Measurements from ENCODE around the gene MDN1. TPM values are rescaled to one million over a fixed set of nuclear protein-coding genes. Genes with fewer than 3 reads are reported as not detected.

The MDN1 gene
- total and polyA plus RNA-seq, 8 donors: 5.5 to 69.2 (median 17.7) TPM

GRCh38 chr6:89610149-89610642 is 209.4 kb downstream of the MDN1 start:
- intact Hi-C loops (cut with DNase I; ENCODE audit: low total_unique reads): loop anchor here (5.0 kb wide), 1 partner anchor 178 kb away; the partner anchor contains the start of gene ANKRD6

GRCh38 chr6:89605861-89606260 is 213.7 kb downstream of the MDN1 start:
- intact Hi-C loops (cut with DNase I; ENCODE audit: low total_unique reads): no loop called here
- Histone ChIP-seq H3K4me1 (no peaks in the 10 kb centered on the region), H3K27me3 (no peaks in the 10 kb centered on the region), H3K9me3 (no peaks in the 10 kb centered on the region), H3K27ac (no peak overlapping the region), H3K36me3 (peaks cover 0 to 13% (median 2%) of the 10 kb centered on the region in 4 donors), H3K4me3 (no peak overlapping the region)
- DNase-seq: peak in 1 of 2 donors; percentile 17
- TF ChIP-seq CTCF (IDR thresholded peaks at IDR 0.05): no peak
- WGBS, 5 donors: 83 to 94% (median 89%) methylated on average over 5 of the region's 5 CpGs

More at GRCh38 chr6:89610149-89610642, 209.4 kb downstream of the MDN1 start:
- no peak overlapping the region for H3K27ac ChIP-seq
- 39 to 49% (median 40%) methylated on average over 11 of the region's 11 CpGs for WGBS, 5 donors
- peaks cover 0 to 21% (median 2%) of the 10 kb centered on the region in 4 donors for H3K36me3 ChIP-seq
- no peaks in the 10 kb centered on the region for H3K27me3 ChIP-seq
- DNase-seq: peak; percentile 72 to 80
- no peaks in the 10 kb centered on the region for H3K9me3 ChIP-seq
- H3K4me3 ChIP-seq: no peak overlapping the region
- TF ChIP-seq EP300 (IDR thresholded peaks at IDR 0.05): no peak
- TF ChIP-seq CTCF (IDR thresholded peaks at IDR 0.05): peak in 5 of 7 experiments; percentile 25 to 88 (median 78)
- TF ChIP-seq POLR2A (IDR thresholded peaks at IDR 0.05): no peak
- H3K4me1 ChIP-seq: no peaks in the 10 kb centered on the region

GRCh38 chr6:89604653-89605052 is 214.9 kb downstream of the MDN1 start:
- TF ChIP-seq CTCF (IDR thresholded peaks at IDR 0.05) (no peak), POLR2AphosphoS5 (IDR thresholded peaks at IDR 0.05) (no peak), EP300 (IDR thresholded peaks at IDR 0.05) (no peak), POLR2A (IDR thresholded peaks at IDR 0.05) (no peak)
- intact Hi-C loops (cut with DNase I; ENCODE audit: low total_unique reads): no loop called here
- 73 to 84% (median 78%) methylated on average over 5 of the region's 5 CpGs for WGBS, 5 donors
- DNase-seq: no peak
- peaks cover 0 to 13% (median 2%) of the 10 kb centered on the region in 4 donors for H3K36me3 ChIP-seq
- no peaks in the 10 kb centered on the region for H3K4me1 ChIP-seq
- H3K4me3 ChIP-seq: no peak overlapping the region
- H3K27ac ChIP-seq: no peak overlapping the region
- no peaks in the 10 kb centered on the region for H3K9me3 ChIP-seq
- H3K27me3 ChIP-seq: no peaks in the 10 kb centered on the region

- whole genome bisulfite sequencing, 5 donors: 92 to 95% (median 94%) methylated on average over 4 to 6 of the region's 6 CpGs
- no peak overlapping the region for H3K4me3 ChIP-seq
- H3K4me1 ChIP-seq: no peaks in the 10 kb centered on the region
- no peaks in the 10 kb centered on the region for H3K9me3 ChIP-seq
- no peak for TF ChIP-seq EP300 (IDR thresholded peaks at IDR 0.05)
- TF ChIP-seq CTCF (IDR thresholded peaks at IDR 0.05): no peak
- no peak for TF ChIP-seq POLR2AphosphoS5 (IDR thresholded peaks at IDR 0.05)
- TF ChIP-seq POLR2A (IDR thresholded peaks at IDR 0.05): no peak
- H3K36me3 ChIP-seq: peaks cover 0 to 13% (median 2%) of the 10 kb centered on the region in 4 donors
- no peaks in the 10 kb centered on the region for H3K27me3 ChIP-seq
- DNase-seq: no peak
- intact Hi-C loops (cut with DNase I; ENCODE audit: low total_unique reads): no loop called here
- no peak overlapping the region for H3K27ac ChIP-seq
These were observed 217.4 kb downstream of the MDN1 start for GRCh38 chr6:89602166-89602565.

Data from stomach (tissue), 9 donors.